GM19035 (cell line): Measurements from ENCODE around the gene AKAP12.
"Not testable (repeated sequence)": the region's sequence is repeated elsewhere in the genome, so short reads cannot be mapped to it uniquely, and the experiment has no call there.

Source experiments
- ATAC-seq: cut with Tn5 transposase; IDR thresholded peaks from one replicate; pipeline ENCODE4 v1.9.1; 2021; ENCODE audit not compliant: unreplicated experiment

The AKAP12 gene

DNA sequence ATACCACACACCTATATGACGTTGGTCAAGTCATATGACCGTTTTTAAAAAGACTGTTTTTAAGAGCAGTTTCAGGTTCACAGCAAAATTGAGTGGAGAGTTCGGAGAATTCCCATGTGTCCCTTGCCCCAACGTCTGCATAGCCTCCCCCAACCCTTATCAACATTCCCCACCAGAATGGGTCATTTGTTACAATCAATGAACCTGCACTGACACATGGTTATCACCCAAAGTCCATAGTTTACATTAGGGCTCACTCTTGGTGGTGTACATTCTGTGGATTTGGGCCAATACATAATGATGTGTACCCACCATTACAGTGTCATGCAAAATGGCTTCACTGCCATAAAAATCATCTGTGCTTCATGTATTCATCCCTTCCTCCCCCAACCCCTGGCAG is 99.6 kb downstream of the AKAP12 start:
- ATAC-seq: no peak

DNA sequence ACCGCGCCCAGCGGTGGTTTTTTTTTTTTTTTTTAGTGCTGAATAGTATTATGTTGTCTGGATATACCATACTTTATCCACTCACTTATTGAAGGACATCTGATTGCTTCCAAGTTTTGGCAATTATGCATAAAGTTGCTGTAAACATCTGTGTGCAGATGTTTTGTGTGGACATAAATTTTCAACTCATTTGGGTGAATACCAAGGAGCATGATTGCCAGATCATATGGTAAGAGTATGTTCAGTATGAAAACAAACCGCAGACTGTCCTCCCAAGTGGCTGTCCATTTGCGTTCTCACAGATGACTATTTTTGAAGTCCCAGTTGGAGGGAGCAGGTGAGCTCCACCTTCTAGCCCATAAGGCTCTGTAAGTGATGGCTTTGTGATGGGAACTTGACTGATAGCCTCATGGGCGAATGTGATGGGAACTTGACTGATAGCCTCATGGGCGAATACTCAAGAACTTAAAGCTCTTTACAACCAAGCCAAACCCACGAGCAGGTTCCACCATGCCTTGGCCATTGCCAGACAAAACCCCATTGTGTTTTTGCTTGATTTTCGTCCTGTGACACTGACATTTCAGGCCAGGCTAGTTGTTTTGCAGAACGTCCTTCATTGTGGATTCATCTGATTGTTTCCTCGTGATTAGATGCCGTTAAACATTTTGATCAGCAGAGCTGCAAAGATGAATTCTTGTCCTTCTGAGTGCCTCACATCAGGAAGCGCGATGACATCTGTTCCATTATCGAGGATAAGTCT is 100.6 kb downstream of the AKAP12 start:
- no peak for ATAC-seq

DNA sequence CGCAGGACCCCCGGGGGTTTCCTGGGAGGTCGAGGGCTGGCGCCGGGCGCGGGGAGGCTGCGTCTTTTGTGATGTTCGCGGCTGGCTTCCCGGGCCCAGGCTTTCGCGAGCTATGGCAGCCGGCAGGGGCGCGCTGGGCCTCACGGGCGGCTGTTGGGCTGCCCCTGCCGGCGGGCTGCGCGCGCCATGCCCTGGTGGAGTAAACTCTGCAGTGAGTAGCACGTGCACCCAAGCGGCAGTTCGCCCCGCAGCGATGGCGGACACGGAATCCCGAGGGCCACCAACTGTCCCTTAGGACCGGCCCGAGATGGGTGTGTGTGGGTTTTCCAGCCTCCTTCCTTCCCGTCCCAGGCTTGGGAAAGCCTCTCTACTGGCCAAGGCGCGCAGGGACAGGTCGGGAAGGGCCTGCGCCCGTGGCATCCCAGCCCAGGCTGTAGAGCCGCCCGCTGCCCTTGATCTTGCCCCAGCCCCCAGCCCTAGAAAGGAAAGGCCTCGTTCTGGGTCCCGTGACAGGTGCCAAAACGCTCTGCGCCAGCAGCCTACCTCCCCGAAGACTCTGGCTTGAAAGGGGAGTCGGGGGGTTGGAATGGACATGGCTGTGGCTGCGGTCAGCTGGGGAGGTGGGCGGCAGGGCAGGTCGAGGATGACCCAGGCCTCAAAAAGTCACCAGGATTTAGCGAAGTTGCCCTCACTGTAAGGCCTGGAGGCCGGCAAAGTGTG is 101.9 kb downstream of the AKAP12 start:
- no peak for ATAC-seq

DNA sequence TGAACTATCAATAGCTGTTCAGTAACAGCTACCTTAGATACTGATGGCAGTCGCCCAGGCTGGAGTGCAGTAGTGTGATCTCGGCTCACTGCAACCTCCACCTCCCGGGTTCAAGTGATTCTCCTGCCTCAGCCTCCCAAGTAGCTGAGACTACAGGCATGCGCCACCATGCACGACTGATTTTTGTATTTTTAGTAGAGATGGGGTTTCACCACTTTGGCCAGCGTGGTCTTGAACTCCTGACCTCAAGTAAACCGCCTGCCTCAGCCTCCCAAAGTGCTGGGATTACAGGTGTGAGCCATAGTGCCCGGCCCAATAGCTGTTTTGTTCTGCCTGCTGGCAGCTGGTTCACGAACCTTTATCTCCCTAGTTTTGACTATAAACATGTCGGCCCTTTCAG is 103.0 kb downstream of the AKAP12 start:
- ATAC-seq: not testable (repeated sequence)

DNA sequence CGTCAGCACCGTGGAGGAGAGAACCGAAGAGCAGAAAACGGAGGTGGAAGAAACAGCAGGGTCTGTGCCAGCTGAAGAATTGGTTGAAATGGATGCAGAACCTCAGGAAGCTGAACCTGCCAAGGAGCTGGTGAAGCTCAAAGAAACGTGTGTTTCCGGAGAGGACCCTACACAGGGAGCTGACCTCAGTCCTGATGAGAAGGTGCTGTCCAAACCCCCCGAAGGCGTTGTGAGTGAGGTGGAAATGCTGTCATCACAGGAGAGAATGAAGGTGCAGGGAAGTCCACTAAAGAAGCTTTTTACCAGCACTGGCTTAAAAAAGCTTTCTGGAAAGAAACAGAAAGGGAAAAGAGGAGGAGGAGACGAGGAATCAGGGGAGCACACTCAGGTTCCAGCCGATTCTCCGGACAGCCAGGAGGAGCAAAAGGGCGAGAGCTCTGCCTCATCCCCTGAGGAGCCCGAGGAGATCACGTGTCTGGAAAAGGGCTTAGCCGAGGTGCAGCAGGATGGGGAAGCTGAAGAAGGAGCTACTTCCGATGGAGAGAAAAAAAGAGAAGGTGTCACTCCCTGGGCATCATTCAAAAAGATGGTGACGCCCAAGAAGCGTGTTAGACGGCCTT is 110.0 kb downstream of the AKAP12 start:
- no peak for ATAC-seq

DNA sequence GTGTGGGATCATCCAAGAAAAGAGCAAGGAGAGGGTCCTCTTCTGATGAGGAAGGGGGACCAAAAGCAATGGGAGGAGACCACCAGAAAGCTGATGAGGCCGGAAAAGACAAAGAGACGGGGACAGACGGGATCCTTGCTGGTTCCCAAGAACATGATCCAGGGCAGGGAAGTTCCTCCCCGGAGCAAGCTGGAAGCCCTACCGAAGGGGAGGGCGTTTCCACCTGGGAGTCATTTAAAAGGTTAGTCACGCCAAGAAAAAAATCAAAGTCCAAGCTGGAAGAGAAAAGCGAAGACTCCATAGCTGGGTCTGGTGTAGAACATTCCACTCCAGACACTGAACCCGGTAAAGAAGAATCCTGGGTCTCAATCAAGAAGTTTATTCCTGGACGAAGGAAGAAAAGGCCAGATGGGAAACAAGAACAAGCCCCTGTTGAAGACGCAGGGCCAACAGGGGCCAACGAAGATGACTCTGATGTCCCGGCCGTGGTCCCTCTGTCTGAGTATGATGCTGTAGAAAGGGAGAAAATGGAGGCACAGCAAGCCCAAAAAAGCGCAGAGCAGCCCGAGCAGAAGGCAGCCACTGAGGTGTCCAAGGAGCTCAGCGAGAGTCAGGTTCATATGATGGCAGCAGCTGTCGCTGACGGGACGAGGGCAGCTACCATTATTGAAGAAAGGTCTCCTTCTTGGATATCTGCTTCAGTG is 110.8 kb downstream of the AKAP12 start:
- ATAC-seq: no peak

DNA sequence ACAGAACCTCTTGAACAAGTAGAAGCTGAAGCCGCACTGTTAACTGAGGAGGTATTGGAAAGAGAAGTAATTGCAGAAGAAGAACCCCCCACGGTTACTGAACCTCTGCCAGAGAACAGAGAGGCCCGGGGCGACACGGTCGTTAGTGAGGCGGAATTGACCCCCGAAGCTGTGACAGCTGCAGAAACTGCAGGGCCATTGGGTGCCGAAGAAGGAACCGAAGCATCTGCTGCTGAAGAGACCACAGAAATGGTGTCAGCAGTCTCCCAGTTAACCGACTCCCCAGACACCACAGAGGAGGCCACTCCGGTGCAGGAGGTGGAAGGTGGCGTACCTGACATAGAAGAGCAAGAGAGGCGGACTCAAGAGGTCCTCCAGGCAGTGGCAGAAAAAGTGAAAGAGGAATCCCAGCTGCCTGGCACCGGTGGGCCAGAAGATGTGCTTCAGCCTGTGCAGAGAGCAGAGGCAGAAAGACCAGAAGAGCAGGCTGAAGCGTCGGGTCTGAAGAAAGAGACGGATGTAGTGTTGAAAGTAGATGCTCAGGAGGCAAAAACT is 111.5 kb downstream of the AKAP12 start:
- no peak for ATAC-seq

DNA sequence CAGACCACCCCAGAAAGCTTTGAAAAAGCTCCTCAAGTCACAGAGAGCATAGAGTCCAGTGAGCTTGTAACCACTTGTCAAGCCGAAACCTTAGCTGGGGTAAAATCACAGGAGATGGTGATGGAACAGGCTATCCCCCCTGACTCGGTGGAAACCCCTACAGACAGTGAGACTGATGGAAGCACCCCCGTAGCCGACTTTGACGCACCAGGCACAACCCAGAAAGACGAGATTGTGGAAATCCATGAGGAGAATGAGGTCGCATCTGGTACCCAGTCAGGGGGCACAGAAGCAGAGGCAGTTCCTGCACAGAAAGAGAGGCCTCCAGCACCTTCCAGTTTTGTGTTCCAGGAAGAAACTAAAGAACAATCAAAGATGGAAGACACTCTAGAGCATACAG is 112.0 kb downstream of the AKAP12 start:
- no peak for ATAC-seq

DNA sequence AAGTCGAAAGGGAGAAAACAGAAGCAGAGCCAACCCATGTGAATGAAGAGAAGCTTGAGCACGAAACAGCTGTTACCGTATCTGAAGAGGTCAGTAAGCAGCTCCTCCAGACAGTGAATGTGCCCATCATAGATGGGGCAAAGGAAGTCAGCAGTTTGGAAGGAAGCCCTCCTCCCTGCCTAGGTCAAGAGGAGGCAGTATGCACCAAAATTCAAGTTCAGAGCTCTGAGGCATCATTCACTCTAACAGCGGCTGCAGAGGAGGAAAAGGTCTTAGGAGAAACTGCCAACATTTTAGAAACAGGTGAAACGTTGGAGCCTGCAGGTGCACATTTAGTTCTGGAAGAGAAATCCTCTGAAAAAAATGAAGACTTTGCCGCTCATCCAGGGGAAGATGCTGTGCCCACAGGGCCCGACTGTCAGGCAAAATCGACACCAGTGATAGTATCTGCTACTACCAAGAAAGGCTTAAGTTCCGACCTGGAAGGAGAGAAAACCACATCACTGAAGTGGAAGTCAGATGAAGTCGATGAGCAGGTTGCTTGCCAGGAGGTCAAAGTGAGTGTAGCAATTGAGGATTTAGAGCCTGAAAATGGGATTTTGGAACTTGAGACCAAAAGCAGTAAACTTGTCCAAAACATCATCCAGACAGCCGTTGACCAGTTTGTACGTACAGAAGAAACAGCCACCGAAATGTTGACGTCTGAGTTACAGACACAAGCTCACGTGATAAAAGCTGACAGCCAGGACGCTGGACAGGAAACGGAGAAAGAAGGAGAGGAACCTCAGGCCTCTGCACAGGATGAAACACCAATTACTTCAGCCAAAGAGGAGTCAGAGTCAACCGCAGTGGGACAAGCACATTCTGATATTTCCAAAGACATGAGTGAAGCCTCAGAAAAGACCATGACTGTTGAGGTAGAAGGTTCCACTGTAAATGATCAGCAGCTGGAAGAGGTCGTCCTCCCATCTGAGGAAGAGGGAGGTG is 112.9 kb downstream of the AKAP12 start:
- ATAC-seq: no peak

DNA sequence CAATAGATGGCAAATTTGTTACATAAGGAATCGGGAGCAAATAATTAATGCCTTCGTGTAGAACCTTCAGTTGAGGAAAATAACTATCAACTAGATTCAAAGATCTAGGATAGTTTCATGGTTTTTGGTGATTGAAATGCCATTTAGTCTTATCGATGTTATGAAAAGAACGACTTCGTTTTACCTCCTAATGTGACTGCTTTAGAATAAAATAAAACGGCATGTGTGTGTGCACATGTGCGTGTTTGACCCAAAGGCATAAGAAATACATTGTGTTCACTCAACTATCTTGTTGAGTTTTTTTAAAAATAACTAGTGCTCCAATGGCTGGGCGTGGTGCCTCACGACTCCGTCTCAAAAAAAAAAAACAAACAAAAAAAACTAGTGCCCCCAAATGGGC is 114.0 kb downstream of the AKAP12 start:
- no peak for ATAC-seq

DNA sequence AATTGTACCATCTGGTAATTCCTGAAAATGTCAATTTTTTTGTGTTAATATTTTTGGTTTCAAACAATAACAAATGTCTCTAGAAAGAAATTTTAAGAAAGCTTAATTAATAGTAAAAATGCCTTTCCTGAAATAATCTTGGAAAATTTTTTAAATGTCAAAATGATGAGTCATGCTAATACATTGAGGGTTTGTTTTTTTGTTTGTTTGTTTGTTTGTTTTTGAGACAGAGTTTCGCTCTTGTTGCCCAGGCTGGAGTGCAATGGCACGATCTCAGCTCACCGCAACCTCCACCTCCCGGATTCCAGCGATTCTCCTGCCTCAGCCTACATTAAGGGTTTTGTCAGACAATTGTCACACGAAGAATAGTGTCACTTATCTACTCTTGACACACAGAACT is 117.2 kb downstream of the AKAP12 start:
- ATAC-seq: not testable (repeated sequence)

DNA sequence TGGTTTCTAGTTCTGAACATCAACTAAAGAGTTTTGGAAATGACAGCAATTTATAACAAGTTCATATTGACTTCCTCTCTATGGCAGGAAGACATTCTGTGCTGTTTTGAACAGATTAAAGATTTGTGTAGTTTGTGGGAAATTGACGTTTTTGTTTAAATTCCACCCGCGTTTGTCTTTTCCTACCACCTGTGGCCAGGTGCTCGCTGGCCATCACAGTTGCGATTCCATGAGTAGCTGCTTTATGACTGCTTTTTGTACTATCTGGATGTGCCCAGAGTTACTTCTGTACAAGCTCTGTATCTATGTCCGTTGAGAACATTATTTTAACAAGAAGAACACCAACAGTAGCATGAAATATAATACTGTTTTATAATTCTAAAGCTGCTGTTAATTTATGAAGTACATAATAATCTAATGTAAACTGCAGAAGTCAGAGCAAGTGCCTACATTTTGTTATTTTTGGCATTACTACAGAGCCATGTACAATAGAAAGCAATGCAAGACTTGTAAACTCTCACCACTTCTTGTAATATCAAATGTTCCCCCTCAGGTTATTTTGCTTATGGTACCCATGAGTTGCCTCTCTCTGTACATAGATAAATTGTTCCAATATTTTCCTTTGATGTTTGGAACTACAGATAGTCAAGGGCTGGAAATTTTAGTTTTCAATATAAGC is 118.1 kb downstream of the AKAP12 start:
- no peak for ATAC-seq

DNA sequence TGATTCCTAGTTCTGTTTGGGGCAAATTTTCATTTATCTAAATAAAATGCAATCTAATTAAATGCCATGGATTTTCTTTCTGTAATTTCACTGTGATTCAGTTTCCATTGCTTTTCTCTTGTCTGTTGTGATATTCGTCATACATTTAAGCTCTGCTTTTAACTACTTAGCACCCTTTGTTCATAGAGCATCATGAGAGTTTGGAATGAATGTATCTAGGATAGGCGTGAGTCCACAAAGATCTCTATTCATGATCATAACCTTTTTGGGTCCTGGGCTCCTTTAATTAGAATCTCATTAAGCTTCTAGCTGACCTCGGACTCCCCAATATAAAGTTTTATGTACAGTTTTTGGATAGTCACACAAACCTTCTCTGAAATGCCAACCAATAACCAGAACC is 118.7 kb downstream of the AKAP12 start:
- ATAC-seq: no peak

DNA sequence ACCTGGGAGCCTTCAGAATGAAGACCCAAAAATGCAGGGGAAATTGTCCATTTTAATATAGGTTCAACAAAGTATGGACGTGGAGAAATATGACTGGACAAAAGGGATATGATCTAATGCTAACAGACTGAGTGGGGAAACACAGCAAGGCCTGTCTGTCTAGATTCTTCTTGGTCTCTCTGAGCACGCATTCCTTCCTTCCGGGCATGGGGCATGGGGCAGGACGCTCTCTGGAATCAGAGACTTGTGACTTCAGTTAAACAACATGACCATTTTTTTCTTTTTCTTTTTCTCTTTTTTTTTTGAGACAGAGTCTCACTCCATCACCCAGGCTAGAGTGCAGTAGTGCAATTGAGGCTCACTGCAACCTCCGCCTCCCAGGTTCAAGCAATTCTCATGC is 119.7 kb downstream of the AKAP12 start:
- no peak for ATAC-seq

DNA sequence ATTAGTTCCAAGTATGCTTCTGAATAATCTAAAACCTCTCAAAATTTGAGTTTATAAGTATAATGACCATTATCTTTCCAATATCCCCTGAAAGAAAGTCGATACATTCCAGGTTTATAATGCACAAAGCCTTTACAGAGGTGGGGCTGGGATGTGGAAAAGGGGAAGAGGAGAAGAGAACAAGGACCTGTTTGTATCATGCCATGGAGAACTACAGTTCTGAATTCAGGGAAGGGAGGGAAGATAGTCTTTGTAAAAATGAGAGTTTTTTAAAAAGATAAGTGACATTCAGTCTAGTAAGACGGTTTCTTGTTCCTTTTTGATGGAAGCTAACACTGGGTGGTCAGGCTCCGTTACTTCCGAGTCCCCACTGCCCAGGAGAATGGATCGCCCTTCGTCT is 125.5 kb downstream of the AKAP12 start:
- ATAC-seq: no peak

DNA sequence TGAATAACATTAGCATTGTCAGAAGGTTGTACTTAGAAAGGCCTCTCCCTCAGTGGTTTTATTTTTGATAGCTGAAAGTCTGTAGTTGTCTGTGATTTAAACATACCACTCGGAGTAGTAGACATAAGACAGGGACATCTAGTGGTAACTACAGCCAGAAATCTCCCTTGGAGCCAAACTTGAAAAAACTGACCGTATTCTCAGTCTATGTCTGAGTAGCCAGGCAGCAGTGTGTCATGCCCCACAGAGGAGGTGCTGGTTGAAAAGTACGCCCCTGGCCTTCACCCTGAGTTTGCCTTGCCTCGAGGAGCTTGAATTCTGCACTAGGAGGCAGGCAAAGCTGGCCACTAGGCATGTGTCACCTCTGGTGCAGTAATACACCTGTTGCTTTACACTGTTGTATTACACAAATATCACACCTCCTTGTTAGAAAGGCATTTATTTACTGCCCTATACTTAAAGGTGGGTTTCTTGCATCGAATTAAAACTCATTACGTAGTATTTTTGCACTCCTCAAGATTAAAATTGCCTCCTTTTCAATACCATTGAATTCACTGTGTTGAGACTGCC is 130.8 kb downstream of the AKAP12 start:
- ATAC-seq: no peak

DNA sequence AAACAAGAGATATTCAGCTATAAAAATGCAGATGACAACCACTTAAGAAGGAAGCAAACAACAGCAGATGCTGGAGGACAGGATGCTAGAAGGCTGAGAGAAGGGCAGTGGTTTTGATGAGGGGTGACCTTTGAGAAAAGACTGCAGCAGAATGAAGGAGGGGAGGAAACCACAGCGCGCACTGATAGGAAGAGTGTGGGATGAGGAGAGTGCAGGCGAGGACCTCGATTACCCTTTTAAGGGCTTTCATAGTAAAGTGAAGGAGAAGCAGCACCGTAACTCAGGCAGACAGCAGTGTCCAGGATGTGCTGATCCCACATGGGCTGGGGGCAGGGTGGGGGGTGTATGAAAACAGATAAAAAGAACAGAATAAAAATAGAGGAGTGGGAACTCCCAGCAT is 132.4 kb downstream of the AKAP12 start:
- no peak for ATAC-seq

DNA sequence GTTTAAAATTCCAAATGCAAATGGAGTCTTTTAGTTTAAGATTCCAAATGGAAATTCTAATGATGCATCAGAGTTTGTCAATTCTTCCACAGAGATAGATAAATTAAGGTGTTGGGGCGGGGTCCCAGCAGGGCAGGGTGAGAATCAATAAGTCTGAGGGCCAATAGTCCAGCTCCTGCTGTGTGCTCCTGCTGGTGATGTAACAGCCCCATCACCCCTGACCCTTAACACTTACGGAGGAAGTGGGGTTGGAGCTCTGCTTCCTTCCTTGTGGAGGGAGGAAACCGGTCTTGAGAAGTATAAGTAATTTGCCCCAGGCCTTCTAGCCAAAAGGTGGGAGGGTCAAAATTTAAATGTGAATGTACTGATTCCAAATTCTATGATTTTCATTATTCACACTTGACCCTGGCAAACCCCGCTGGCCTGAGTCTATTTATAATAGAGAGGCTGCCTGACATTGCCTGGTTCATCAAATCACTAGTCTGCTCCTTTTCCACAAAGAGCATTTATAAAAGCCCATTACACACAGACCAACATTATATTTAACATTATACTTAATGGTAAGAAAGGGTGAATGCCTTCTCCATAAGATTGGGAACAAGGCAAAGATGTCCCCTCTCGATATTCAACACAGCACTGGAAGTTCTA is 134.4 kb downstream of the AKAP12 start:
- no peak for ATAC-seq

DNA sequence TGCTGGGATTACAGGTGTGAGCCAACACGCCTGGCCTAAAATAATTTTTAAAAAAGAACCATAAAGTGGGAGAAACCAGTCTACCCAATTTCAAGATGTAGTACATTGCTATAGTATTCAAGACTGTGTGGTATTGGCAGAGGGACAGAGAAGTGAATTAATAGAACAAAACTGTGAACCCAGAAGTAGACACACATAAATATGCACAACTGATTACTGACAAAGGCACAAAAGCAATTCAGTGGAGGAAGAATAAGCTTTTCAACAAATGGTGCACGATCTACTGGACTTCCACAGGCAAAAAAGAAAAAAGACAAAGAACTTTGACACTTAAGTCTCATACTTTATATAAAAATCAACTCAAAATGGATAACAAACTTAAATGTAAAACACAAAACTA is 136.1 kb downstream of the AKAP12 start:
- no peak for ATAC-seq
